GM21515 (cell line): ENCODE measurements around the gene SBF1.

Source experiments
- ATAC-seq: cut with Tn5 transposase; IDR thresholded peaks from one replicate; pipeline ENCODE4 v1.9.1; 2021; ENCODE audit not compliant: unreplicated experiment

SBF1 gene

DNA sequence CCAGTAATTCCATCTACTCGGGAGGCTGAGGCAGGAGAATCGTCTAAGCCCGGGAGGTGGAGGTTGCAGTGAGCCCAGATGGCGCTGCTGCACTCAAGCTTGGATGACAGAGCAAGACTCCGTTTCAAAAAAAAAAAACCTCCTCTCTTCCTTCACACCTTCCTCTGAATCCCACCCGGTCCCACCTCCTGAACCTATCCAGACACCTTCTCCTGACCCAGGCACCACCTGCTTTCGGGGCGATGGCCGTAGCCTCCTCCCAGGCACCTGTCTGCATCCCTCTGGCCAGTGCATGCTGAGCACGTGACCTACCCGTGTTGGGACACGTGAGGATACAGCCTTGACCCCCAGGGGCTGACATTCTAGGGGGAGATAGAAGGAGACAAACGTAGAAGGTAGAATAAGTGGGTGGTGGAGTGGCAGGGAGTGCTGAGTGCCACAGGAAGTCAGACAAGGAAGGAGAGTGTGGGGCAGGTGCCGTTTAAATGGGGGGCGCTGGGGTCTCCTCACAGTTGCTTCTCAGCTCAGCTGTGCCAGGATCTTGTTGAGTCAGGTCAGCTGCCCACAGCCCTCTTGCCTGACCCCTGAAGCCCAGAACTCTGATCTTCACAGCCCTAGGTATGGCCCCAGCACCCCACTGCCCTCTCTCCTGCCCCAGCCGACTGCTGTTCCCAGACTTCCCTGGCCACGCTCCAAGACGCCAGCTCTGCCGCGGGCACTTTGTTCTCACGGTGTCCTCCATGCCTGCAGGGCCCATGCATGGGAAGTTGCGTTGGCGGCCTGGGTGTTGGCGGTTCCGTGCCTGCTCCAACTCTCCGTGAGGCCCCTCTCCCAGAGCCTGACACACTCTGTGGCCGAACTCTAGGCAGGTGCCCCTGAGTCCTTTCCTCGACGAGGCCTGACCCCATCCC is 10.6 kb upstream of the SBF1 start:
- no peak for ATAC-seq

GRCh38 chr22:50483977-50484853 is 9.4 kb upstream of the SBF1 start:
- no peak for ATAC-seq

DNA sequence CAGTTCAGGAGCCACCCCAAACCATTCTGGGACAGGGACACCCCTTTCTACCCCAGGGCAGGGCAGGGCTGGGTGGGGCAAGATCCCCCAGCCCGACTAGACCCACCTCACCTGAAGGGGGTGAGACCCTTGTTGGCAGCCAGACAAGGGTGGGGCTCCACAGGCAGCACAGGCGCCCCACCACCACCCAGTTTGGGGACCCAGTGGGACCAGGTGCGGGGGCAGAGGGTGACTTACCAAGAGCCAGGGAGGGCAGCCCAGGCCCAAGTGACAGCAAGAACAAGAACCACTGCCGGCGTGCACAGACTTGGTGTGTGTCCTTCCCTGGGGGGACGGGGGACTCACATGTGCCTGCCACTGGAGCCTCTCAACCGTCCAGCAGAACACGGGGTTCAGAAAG is 8.7 kb upstream of the SBF1 start:
- no peak for ATAC-seq

DNA sequence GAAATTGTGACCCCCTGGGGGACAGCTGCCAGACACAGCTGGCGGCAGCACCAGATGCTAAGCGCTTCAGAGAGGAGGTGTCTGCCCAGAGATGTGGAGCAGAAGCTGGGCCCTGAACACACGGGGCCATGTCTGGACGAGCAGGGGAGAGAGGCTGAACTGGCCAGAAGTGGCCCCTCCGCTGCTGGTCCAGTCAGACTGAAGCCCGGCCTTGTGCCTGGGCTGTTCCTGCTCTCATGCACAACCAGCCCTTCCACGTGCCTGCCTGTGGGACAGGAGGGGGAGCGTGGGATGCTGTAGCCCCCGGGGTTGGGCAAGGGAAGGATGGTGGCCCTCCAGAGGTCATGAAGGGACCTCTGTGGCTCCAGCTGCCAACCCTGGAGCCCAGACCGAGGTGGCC is 8.3 kb upstream of the SBF1 start:
- no peak for ATAC-seq

DNA sequence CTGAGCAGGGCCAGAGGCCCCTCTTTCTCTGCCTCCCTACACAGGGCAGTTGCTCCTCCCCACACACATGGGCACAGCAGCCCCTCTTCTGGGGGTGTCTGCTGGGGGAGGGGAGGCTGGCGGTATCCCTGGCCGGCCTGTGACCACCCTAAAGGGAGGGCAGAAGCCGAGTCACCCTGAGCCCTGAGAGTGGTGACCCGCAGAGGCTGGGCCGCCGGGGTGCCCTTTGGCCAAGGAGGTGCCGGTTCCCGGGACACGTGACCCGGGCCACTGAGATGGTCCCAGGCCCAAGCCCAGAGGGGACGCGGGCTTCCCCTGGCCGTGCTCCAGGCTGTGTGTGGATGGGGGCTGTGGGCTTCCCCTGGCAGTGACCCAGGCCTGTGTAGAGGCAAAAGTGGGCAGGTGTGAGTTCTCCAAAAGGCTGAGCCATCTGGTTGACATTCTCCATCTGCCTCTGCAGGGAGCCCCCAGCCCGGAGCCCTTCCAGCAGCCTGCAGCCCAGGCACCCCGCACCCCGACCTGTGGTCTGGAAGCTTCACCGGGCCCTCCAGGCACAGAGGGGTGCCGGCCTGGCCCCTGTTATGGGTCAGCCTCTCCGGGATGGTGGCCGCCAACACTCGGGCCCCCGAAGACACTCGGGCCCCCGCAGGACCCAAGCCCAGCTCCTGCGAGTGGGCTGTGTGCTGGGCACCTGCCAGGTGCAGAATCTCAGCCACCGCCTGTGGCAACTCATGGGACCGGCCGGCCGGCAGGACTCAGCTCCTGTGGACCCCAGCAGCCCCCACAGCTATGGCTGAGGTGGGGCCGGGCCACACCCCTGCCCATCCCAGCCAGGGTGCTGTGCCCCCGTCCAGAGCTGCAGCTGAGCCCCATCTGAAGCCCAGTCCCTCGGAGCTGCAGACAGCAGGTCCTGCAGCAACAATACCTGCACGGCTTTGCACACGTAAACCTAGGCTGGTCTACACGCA is 7.6 kb upstream of the SBF1 start:
- ATAC-seq: no peak

GRCh38 chr22:50481440-50482106 is 6.7 kb upstream of the SBF1 start, which contains the start of gene ADM2:
Gene ADM2 (plus strand): TSS chr22:50481543. CDS start chr22:50481848, 305 bp downstream.
- no peak for ATAC-seq

GRCh38 chr22:50481045-50481439 is 6.2 kb upstream of the SBF1 start:
- ATAC-seq: no peak

DNA sequence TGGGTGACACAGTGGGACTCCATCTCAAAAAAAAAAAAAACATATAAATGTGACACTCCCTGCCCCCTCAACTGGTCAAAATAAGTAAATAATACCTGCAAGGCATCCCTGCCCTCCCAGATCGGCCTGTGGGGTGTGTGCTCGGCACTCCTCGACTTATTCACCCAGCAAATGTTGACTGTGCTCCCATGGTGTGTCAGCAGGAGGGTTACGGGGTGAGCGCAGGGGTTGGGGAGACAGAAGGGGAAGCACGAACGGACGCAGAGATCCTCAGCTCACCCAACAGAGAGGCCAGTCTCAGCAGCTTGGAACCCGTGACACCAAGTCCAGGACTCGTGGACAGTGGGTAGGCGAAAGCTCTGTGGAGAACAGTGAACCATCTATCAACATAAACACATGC is 4.9 kb upstream of the SBF1 start:
- ATAC-seq: no peak

DNA sequence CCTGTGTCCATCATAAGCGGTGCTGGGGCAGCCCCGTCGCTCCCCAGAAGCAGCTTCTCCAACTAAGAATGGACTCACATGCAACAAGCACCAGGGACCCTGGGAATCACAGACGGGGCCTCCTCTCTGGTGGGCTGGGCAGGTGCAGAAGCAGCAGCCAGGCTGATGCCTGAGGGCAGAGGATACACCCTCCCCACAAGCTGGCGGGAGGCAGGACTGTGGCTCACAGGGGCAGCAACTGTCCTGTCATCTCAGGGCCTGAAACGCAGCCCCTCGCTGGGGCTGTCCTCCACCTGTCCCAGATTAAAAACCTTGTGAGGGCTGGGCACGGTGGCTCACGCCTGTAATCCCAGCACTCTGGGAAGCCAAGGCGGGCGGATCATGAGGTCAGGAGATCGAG is 3.1 kb upstream of the SBF1 start:
- no peak for ATAC-seq

- ATAC-seq: no peak
Observed at GRCh38 chr22:50476868-50477267, 2.0 kb upstream of the SBF1 start.

DNA sequence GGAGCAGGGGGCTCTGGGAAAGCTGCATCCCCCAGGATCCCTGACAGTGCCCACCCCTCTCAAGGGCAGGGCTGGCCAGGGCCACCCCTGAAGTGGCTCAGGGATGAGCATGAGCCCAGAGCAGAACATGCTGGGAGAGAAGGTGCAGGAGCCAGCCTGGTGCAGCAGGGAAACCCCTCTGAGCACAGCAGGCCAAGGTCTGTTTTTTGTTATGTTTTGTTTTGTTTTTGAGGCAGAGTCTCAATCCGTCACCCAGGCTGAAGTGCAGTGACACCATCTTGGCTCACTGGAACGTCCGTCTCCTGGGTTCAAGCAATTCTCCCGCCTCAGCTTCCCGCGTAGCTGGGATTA is 792 bp upstream of the SBF1 start:
- no peak for ATAC-seq

DNA sequence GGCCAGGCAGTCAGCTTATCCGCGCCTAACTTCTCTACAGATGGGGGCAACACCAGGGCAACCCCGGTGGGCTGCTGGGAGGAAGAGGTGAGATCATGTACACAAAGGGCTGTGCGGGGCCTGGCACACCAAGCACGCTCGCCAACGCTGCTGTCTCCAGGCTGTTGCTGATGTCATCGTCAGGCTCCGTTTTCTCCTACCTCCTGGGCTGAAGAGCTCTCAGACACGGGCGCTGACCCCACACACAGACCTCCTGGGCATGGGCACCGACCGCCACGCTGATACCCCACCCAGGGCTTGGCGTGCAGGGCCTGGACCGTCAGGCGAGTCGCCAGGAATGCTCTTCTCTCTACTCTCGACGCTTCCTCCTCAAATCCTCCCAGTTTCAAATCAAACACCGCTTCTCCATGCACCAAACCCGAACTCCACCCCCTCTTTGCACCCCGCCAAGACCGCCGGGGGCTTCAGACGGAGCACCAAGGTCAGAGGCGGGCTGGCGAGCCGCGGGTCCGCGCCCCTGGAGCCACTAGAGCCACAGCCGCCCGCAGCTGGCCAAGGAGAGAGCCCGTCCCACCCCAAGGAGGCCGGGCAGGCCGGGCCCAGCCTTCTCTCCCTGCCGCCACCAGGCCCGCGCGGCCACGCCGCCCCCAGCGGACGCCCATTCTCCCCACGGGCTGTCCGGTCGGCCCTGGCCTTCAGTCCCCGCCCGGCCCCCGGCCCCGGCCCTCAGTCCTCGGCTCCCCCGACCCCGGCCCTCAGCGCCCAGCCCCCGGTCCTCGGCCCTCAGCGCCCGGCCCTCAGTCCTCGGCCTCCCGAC is 772 bp downstream of the SBF1 start:
- no peak for ATAC-seq

DNA sequence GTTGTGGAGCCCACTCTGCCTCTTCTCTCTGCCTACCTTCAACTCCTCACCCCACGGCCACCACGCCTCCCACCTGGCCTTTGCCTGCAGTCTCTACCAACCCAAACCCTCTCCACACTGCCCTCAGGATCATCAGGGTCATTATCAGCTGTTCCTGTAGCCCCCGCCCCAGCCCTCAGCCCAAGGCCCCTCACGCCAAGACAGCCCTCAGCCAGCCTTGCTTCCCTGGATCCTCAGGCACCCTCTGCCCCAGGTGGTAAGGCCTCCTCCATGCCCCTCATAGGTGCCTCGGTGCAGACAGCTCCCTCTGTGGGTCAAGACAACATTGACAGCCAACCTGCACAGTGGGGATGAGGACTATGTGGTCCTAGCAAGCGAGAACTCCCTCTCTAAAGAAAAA is 1.7 kb downstream of the SBF1 start:
- no peak for ATAC-seq

DNA sequence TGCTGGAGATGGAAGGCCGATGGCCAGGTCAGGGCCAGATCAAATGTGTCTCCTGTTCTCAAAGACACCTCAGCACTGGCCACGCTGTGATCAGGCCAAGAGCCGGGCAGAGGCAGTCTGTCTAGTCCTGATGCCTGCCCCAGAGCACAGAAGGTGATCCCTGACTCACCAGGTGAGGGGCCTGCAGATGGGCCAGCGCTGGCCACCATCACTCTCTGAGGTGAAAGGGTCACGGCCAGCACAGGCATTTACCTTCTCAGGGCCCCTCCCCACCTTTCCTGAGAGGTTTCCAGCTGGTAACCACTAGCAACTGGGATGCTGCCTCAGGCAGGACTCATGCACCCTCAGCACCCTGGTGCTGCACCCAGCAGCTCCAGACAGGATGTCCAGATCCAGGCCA is 2.9 kb downstream of the SBF1 start:
- no peak for ATAC-seq

GRCh38 chr22:50471197-50471847 is 3.5 kb downstream of the SBF1 start:
- ATAC-seq: no peak

GRCh38 chr22:50470491-50470890 is 4.3 kb downstream of the SBF1 start:
- ATAC-seq: no peak

- ATAC-seq: peak; percentile 50
Observed at GRCh38 chr22:50469377-50470305, 5.2 kb downstream of the SBF1 start.

DNA sequence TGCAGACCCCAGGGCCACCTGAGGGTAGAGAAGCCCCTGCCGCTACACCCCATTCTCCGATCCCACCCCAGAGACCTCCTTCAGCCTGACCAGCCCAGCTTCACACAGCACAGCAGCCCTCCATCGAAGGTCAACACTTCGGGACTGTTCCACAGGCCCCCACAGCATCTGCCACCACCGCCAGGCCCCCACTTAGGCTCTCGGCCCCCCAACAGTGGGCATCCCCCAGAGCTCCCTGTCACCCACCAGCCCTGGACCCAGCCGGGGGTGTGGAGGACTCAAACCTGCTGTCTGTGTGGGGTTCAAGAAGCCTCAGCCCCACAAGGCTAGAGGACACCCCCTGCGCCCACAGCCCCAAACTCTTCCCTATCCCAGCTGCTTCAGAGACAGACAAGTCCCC is 6.2 kb downstream of the SBF1 start:
- no peak for ATAC-seq
